Liver (tissue), 9 donors: Measurements from ENCODE around the gene GAS2. TPM values are rescaled to one million over a fixed set of nuclear protein-coding genes. Genes with fewer than 3 reads are reported as not detected.

Experiments used
- DNase-seq: peaks from one replicate; pipeline ENCODE4 v3.0.0-alpha.2; 2017; ENCODE audit warnings: low spot score
- H3K27ac ChIP-seq, 2 donors: one replicate each; pipeline ENCODE4 v1.7.0; 2013; ENCODE audit warnings: inconsistent platforms in 2 of 2, low read length in 2 of 2, control low read depth in 1 of 2, low read depth in 1 of 2, mild to moderate bottlenecking in 1 of 2
- H3K27me3 ChIP-seq, 4 donors: one replicate each; pipeline versions ENCODE4 v1.6.1 to v1.7.0; 2013; ENCODE audit warnings: low read length in 3 of 4, inconsistent platforms in 1 of 4, mild to moderate bottlenecking in 1 of 4, moderate library complexity in 1 of 4; ENCODE audit not compliant: control insufficient read depth in 4 of 4, insufficient read depth in 4 of 4
- H3K36me3 ChIP-seq, 4 donors: one replicate each; pipeline versions ENCODE4 v1.6.1 to v1.7.0; 2013; ENCODE audit warnings: low read length in 3 of 4, mild to moderate bottlenecking in 3 of 4, low read depth in 1 of 4, moderate library complexity in 1 of 4; ENCODE audit not compliant: control insufficient read depth in 4 of 4, insufficient read depth in 3 of 4
- H3K4me1 ChIP-seq, 4 donors: one replicate each; pipeline versions ENCODE4 v1.6.1 to v1.7.0; 2013; ENCODE audit warnings: low read length in 3 of 4, mild to moderate bottlenecking in 3 of 4, moderate library complexity in 1 of 4; ENCODE audit not compliant: control insufficient read depth in 4 of 4, insufficient read depth in 4 of 4
- H3K4me3 ChIP-seq, 3 donors: one replicate each; pipeline versions ENCODE4 v1.6.1 to v1.7.0; 2013; ENCODE audit warnings: low read length in 3 of 3, control low read depth in 1 of 3, low read depth in 1 of 3, mild to moderate bottlenecking in 1 of 3
- H3K9ac ChIP-seq, 2 donors: one replicate each; pipeline ENCODE4 v1.7.0; 2013; ENCODE audit warnings: low read length in 2 of 2, mild to moderate bottlenecking in 2 of 2, moderate library complexity in 2 of 2, control low read depth in 1 of 2, low read depth in 1 of 2
- H3K9me3 ChIP-seq, 4 donors: one replicate each; pipeline versions ENCODE4 v1.6.1 to v1.7.0; 2013; ENCODE audit warnings: low read length in 3 of 4; ENCODE audit not compliant: control insufficient read depth in 4 of 4
- ATF3 ChIP-seq: IDR thresholded peaks from 2 replicates; pipeline ENCODE4 v1.6.1; 2016; ENCODE audit warnings: antibody characterized with exemption
- CTCF ChIP-seq: fragments of 150-350 bp; IDR thresholded peaks from 2 replicates; pipeline ENCODE4 v1.5.1; 2017; ENCODE audit warnings: improper control_type of control experiment, low read depth, low read length; ENCODE audit not compliant: missing input control
- EGR1 ChIP-seq, 2 donors: IDR thresholded peaks; 2 replicates each; pipeline ENCODE4 v1.6.1; 2016 to 2018; ENCODE audit warnings: antibody characterized with exemption in 2 of 2, low read depth in 2 of 2
- FOXA1 ChIP-seq: IDR thresholded peaks from 2 replicates; pipeline ENCODE4 v1.6.1; 2016; ENCODE audit warnings: antibody characterized with exemption
- FOXA2 ChIP-seq: IDR thresholded peaks from 2 replicates; pipeline ENCODE4 v1.6.1; 2016; ENCODE audit warnings: antibody characterized with exemption
- GABPA ChIP-seq, 2 donors: IDR thresholded peaks in 1 of 2; conservative IDR thresholded peaks in 1 of 2; 2 replicates each; pipeline ENCODE4 v1.6.1; 2016; ENCODE audit warnings: antibody characterized with exemption in 2 of 2, mild to moderate bottlenecking in 1 of 2, moderate library complexity in 1 of 2
- HNF4A ChIP-seq, 2 donors: conservative IDR thresholded peaks; 2 replicates each; pipeline ENCODE4 v1.6.1; 2016; ENCODE audit warnings: antibody characterized with exemption in 2 of 2, mild to moderate bottlenecking in 2 of 2
- HNF4G ChIP-seq: IDR thresholded peaks from 2 replicates; pipeline ENCODE4 v1.6.1; 2016; ENCODE audit warnings: antibody characterized with exemption
- JUND ChIP-seq, 2 donors: IDR thresholded peaks; 2 replicates each; pipeline ENCODE4 v1.6.1; 2016; ENCODE audit warnings: antibody characterized with exemption in 2 of 2
- MAX ChIP-seq: IDR thresholded peaks from 2 replicates; pipeline ENCODE4 v1.6.1; 2016; ENCODE audit warnings: antibody characterized with exemption
- NR2F2 ChIP-seq: IDR thresholded peaks from 2 replicates; pipeline ENCODE4 v1.6.1; 2016; ENCODE audit warnings: antibody characterized with exemption
- RAD21 ChIP-seq, 2 donors: IDR thresholded peaks; 2 replicates each; pipeline ENCODE4 v1.6.1; 2016; ENCODE audit warnings: antibody characterized with exemption in 2 of 2, mild to moderate bottlenecking in 2 of 2
- REST ChIP-seq: IDR thresholded peaks from 2 replicates; pipeline ENCODE4 v1.6.1; 2016; ENCODE audit warnings: antibody characterized with exemption, mild to moderate bottlenecking
- RXRA ChIP-seq, 2 donors: IDR thresholded peaks; 2 replicates each; pipeline ENCODE4 v1.6.1; 2017 to 2018; ENCODE audit warnings: antibody characterized with exemption in 2 of 2, mild to moderate bottlenecking in 1 of 2
- SP1 ChIP-seq: IDR thresholded peaks from 2 replicates; pipeline ENCODE4 v1.6.1; 2018; ENCODE audit warnings: antibody characterized with exemption, mild to moderate bottlenecking
- YY1 ChIP-seq: IDR thresholded peaks from 2 replicates; pipeline ENCODE4 v1.6.1; 2016; ENCODE audit warnings: antibody characterized with exemption, mild to moderate bottlenecking
- ZBTB33 ChIP-seq: IDR thresholded peaks from 2 replicates; pipeline ENCODE4 v1.6.1; 2016; ENCODE audit warnings: antibody characterized with exemption
- WGBS: extraction: QIAGEN DNeasy Blood & Tissue Kit; methylation state at CpG from one replicate; pipeline ENCODE4 v1.1.7; 2013; 5-methylcytosine and 5-hydroxymethylcytosine counted together
- polyA plus RNA-seq, 2 donors: library from polyadenylated mRNA; stranded (reverse) in 1 of 2; unstranded in 1 of 2; fragments of 200-250 nt in 1 of 2; fragments of >200 nt in 1 of 2; fragmentation: Nextera tagmentation in 1 of 2; extraction: Ambion mirVana in 1 of 2; gene quantifications; one replicate each; pipeline versions ENCODE4 v1.2.1 to v1.2.3, GENCODE V29; 2013 to 2015
- total RNA-seq, 2 donors: library from RNA; depleted of rRNA; stranded (reverse); fragments of >200 nt; gene quantifications; one replicate each; pipeline ENCODE4 v1.2.3, GENCODE V29; 2014
- donor health status: healthy.
- donor health status: healthy.
- donor health status: healthy.
- donor health status: healthy.
- donor health status: healthy.

The GAS2 gene
- total and polyA plus RNA-seq, 4 donors: 13.4 to 75.6 (median 42.3) TPM

GRCh38 chr11:22656130-22656529 lies 10.3 kb upstream of the GAS2 start:
- peaks cover 0 to 3% (median 0%) of the 10 kb centered on the region in 4 donors for H3K4me1 ChIP-seq
- no peak for TF ChIP-seq ATF3
- no peak for TF ChIP-seq FOXA1
- TF ChIP-seq RXRA (IDR thresholded peaks at IDR 0.05): no peak
- TF ChIP-seq HNF4G: no peak
- TF ChIP-seq RAD21 (IDR thresholded peaks at IDR 0.05): no peak
- H3K4me3 ChIP-seq: no peak overlapping the region
- H3K36me3 ChIP-seq: no peaks in the 10 kb centered on the region
- no peak overlapping the region for H3K9ac ChIP-seq
- DNase-seq: no peak
- H3K27me3 ChIP-seq: no peaks in the 10 kb centered on the region
- H3K9me3 ChIP-seq: no peaks in the 10 kb centered on the region
- H3K27ac ChIP-seq: no peak overlapping the region

GRCh38 chr11:22657101-22657694 lies 9.2 kb upstream of the GAS2 start:
- H3K27me3 ChIP-seq: no peaks in the 10 kb centered on the region
- 55% methylated on average over 1 of the region's 1 CpG for WGBS
- TF ChIP-seq RAD21 (IDR thresholded peaks at IDR 0.05) (no peak), GABPA (IDR thresholded peaks at IDR 0.05 in 1 of 2, conservative IDR thresholded peaks at IDR 0.05 in 1 of 2) (no peak), FOXA2 (no peak), JUND (IDR thresholded peaks at IDR 0.05) (no peak), ZBTB33 (no peak), REST (no peak), HNF4G (no peak), EGR1 (IDR thresholded peaks at IDR 0.05; ENCODE audit: low read depth in 2 of 2) (no peak), NR2F2 (no peak), CTCF (no peak), SP1 (no peak), FOXA1 (no peak), MAX (no peak), HNF4A (conservative IDR thresholded peaks at IDR 0.05) (no peak), YY1 (no peak)
- no peak overlapping the region for H3K27ac ChIP-seq
- DNase-seq: no peak
- peaks cover 0 to 3% (median 0%) of the 10 kb centered on the region in 4 donors for H3K4me1 ChIP-seq
- H3K9me3 ChIP-seq: no peaks in the 10 kb centered on the region
- no peak overlapping the region for H3K9ac ChIP-seq
- no peaks in the 10 kb centered on the region for H3K36me3 ChIP-seq
- no peak overlapping the region for H3K4me3 ChIP-seq
